HepG2 (cell line): ENCODE measurements around the gene COBL. TPM values are rescaled to one million over a fixed set of nuclear protein-coding genes. Genes with fewer than 3 reads are reported as not detected.

Experiments
- ATAC-seq: fragments of 200-7000 bp; cut with Tn5 transposase; 3 replicates; pipeline ENCODE4 v1.9.1; 2020; ENCODE audit warnings: mild to moderate bottlenecking, moderate library complexity
- BruUV-seq: library from RNA; stranded (reverse); fragments of 400-500 nt; replicated peaks from 2 replicates; lab custom pipeline; 2021; lab: Mats Ljungman, UMichigan
- CTCF ChIA-PET: fragments of 300-600 bp; formaldehyde crosslinking; extraction: SDS; loops from one replicate; lab custom pipeline; 2021; ENCODE audit warnings: low total read pairs, inconsistent platforms, low intra/inter-chr PET ratio; lab: Yijun Ruan, JAX
- POLR2A ChIA-PET: fragments of 350-600 bp; sonication (Branson Sonifier 250); formaldehyde crosslinking; loops from one replicate; lab custom pipeline; 2020; ENCODE audit warnings: antibody characterized with exemption, inconsistent platforms; lab: Yijun Ruan, JAX
- DNase-seq: peaks from one replicate; pipeline ENCODE4 v3.0.0-alpha.2; 2015; ENCODE audit warnings: low spot score
- FAIRE-seq: peaks from 3 replicates; lab custom pipeline; 2011; peaks lifted over from hg19 to GRCh38; lab: Jason Lieb, UNC
- H2AFZ ChIP-seq: one replicate; pipeline ENCODE4 v1.6.1; 2011; ENCODE audit warnings: low read length, inconsistent platforms
- H3K27ac ChIP-seq: fragments of 300-600 bp; 3 replicates; pipeline ENCODE4 v1.8.0; 2011; ENCODE audit warnings: mixed run types, mild to moderate bottlenecking, mixed read lengths, low read length, inconsistent platforms; ENCODE audit not compliant: insufficient read depth; ENCODE audit errors: extremely low read length
- H3K27me3 ChIP-seq, 2 experiments: fragments of 200-600 bp in 1 of 2; 2 replicates in 1 of 2; 3 replicates in 1 of 2; pipeline versions ENCODE4 v1.6.0 to v1.8.0; 2011; ENCODE audit warnings: low read length in 2 of 2, mild to moderate bottlenecking in 2 of 2, moderate library complexity in 2 of 2, inconsistent platforms in 1 of 2; ENCODE audit not compliant: insufficient read depth in 2 of 2, control insufficient read depth in 1 of 2
- H3K36me3 ChIP-seq, 2 experiments: fragments of 200-600 bp in 1 of 2; replicated peaks in 1 of 2; 2 replicates in 1 of 2; 3 replicates in 1 of 2; pipeline versions ENCODE4 v1.5.1 to v1.8.0; 2011; ENCODE audit warnings: low read length in 2 of 2, inconsistent platforms in 1 of 2; ENCODE audit not compliant: insufficient read depth in 2 of 2, control insufficient read depth in 1 of 2
- H3K4me1 ChIP-seq: 2 replicates; pipeline ENCODE4 v1.5.1; 2012; ENCODE audit warnings: low read length, inconsistent platforms; ENCODE audit not compliant: insufficient read depth
- H3K4me2 ChIP-seq: 2 replicates; pipeline ENCODE4 v1.6.0; 2011; ENCODE audit warnings: low read depth, low read length, inconsistent platforms
- H3K4me3 ChIP-seq, 3 experiments: fragments of 200-600 bp in 1 of 3; sonication (generic), shearing (Covaris generic) in 1 of 3; replicated peaks in 1 of 3; 2 replicates each; pipeline ENCODE4 v1.5.1; 2011 to 2016; ENCODE audit warnings: low read length in 3 of 3, inconsistent platforms in 2 of 3, low read depth in 2 of 3, mild to moderate bottlenecking in 2 of 3, control low read depth in 1 of 3, mixed read lengths in 1 of 3; ENCODE audit not compliant: insufficient read depth in 1 of 3
- H3K79me2 ChIP-seq: one replicate; pipeline ENCODE4 v1.6.1; 2011; ENCODE audit warnings: low read length, inconsistent platforms; ENCODE audit not compliant: insufficient read depth
- H3K9ac ChIP-seq: 2 replicates; pipeline ENCODE4 v1.6.0; 2011; ENCODE audit warnings: mild to moderate bottlenecking, low read depth, low read length, inconsistent platforms; ENCODE audit not compliant: insufficient read depth
- H3K9me3 ChIP-seq: 2 replicates; pipeline ENCODE4 v1.5.1; 2012; ENCODE audit warnings: mild to moderate bottlenecking, low read length
- H4K20me1 ChIP-seq: 2 replicates; pipeline ENCODE4 v1.6.0; 2011; ENCODE audit warnings: inconsistent platforms, mild to moderate bottlenecking, low read length, moderate library complexity; ENCODE audit not compliant: insufficient read depth
- AFF4 ChIP-seq: sonication (generic); formaldehyde crosslinking; IDR thresholded peaks from 2 replicates; pipeline ENCODE4 v1.4.0; 2020; ENCODE audit warnings: missing genetic modification reagents
- ATF4 ChIP-seq, 2 experiments: fragments of 450-650 bp in 1 of 2; sonication (generic) in 1 of 2; formaldehyde crosslinking; IDR thresholded peaks; 2 replicates each; pipeline versions ENCODE4 v1.5.0 to v1.8.0; 2020 to 2022; ENCODE audit warnings: mild to moderate bottlenecking in 1 of 2, missing genetic modification reagents in 1 of 2
- CCDC6 ChIP-seq: sonication (generic); formaldehyde crosslinking; IDR thresholded peaks from 2 replicates; pipeline ENCODE4 v1.8.1; 2022; ENCODE audit warnings: mild to moderate bottlenecking, missing genetic modification reagents, moderate library complexity
- DBP ChIP-seq: sonication (generic); formaldehyde crosslinking; IDR thresholded peaks from 2 replicates; pipeline ENCODE4 v1.4.0; 2020; ENCODE audit warnings: missing genetic modification reagents; ENCODE audit errors: not compliant biosample characterization
- MED13 ChIP-seq: sonication (generic); formaldehyde crosslinking; IDR thresholded peaks from 2 replicates; pipeline ENCODE4 v1.5.0; 2020; ENCODE audit warnings: missing genetic modification reagents
- SIN3B ChIP-seq: fragments of 150-350 bp; IDR thresholded peaks from 2 replicates; pipeline ENCODE4 v1.6.1; 2014; ENCODE audit warnings: low read length
- ZBTB10 ChIP-seq: sonication (generic); formaldehyde crosslinking; IDR thresholded peaks from 2 replicates; pipeline ENCODE4 v1.4.0; 2020; ENCODE audit warnings: missing genetic modification reagents, borderline replicate concordance
- ZFAT ChIP-seq: sonication (generic); formaldehyde crosslinking; conservative IDR thresholded peaks from 2 replicates; pipeline ENCODE4 v1.8.1; 2023; ENCODE audit warnings: missing genetic modification reagents, inconsistent platforms
- ZNF33A ChIP-seq: sonication (generic); formaldehyde crosslinking; IDR thresholded peaks from 2 replicates; pipeline ENCODE4 v1.5.1; 2020; ENCODE audit warnings: missing genetic modification reagents, mild to moderate bottlenecking, moderate library complexity, borderline replicate concordance
- ZNF549 ChIP-seq: sonication (generic); formaldehyde crosslinking; IDR thresholded peaks from 2 replicates; pipeline ENCODE4 v1.5.0; 2020; ENCODE audit warnings: missing genetic modification reagents
- ZNF615 ChIP-seq: sonication (generic); formaldehyde crosslinking; IDR thresholded peaks from 2 replicates; pipeline ENCODE4 v1.5.0; 2020; ENCODE audit warnings: mild to moderate bottlenecking, missing genetic modification reagents, borderline replicate concordance
- ZNF839 ChIP-seq: sonication (generic); formaldehyde crosslinking; IDR thresholded peaks from 2 replicates; pipeline ENCODE4 v1.4.0; 2020; ENCODE audit warnings: missing genetic modification reagents, mild to moderate bottlenecking, borderline replicate concordance
- ZSCAN9 ChIP-seq: IDR thresholded peaks from 2 replicates; pipeline ENCODE4 v1.6.1; 2016; ENCODE audit warnings: borderline replicate concordance
- WGBS: methylation state at CpG from one replicate; pipeline ENCODE4 v1.1.6; 2017; ENCODE audit warnings: low lambda C conversion rate; 5-methylcytosine and 5-hydroxymethylcytosine counted together
- in situ Hi-C: cut with HindIII; loops from 2 replicates; pipeline ENCODE4 v1.10.0; 2017; ENCODE audit warnings: low pct_unique_long_range_greater_than_20kb; ENCODE audit not compliant: extremely low pct_ligation_motif_present
- intact Hi-C: fragments of 100-400 bp; cut with micrococcal nuclease; formaldehyde crosslinking; loops from one replicate; pipeline ENCODE4 v1.10.0; 2022; ENCODE audit not compliant: unreplicated experiment
- polyA plus RNA-seq, 8 experiments: library from polyadenylated mRNA; depleted of rRNA in 3 of 8; stranded (reverse) in 7 of 8; unstranded in 1 of 8; fragments of >200 nt; fragmentation: Illumina TruSeq in 4 of 8; extraction: Trizol in 4 of 8; gene quantifications; 2 replicates each; pipeline versions ENCODE4 v1.2.1 to v1.2.3, GENCODE V29; 2011 to 2016; ENCODE audit warnings: low read depth in 4 of 8, missing spikeins in 1 of 8, mixed read lengths in 1 of 8; ENCODE audit not compliant: insufficient read depth in 1 of 8
- total RNA-seq, 5 experiments: library from RNA; depleted of rRNA; stranded (reverse); fragments of >200 nt; fragmentation: Illumina TruSeq; extraction: Trizol; gene quantifications; 2 replicates each; pipeline ENCODE4 v1.2.3, GENCODE V29; 2016; ENCODE audit warnings: low read depth in 1 of 5

COBL gene
- total and polyA plus RNA-seq, 2 of the 13 experiments (the other 11 are each of a cell fraction or from before 2014, with no cell fraction given): 3.8 to 4.9 TPM

GRCh38 chr7:51290702-51291540 lies 25.7 kb downstream of the COBL start:
- Histone ChIP-seq H3K27ac (no peak overlapping the region), H3K9me3 (no peaks in the 10 kb centered on the region), H3K9ac (no peak overlapping the region), H3K36me3 (no peaks in the 10 kb centered on the region), H3K4me1 (peaks cover 20% of the 10 kb centered on the region), H3K4me2 (no peak overlapping the region), H4K20me1 (peaks cover 19% of the 10 kb centered on the region; the same call in 1 of the 2 replicates), H3K79me2 (peaks cover 12% of the 10 kb centered on the region), H2AFZ (no peak overlapping the region), H3K27me3 (no peaks in the 10 kb centered on the region), H3K4me3 (no peak overlapping the region)
- no peak for ATAC-seq
- WGBS: 93% methylated on average over 10 of the region's 10 CpGs
- intact Hi-C loops (no loop called here), in situ Hi-C loops (no loop called here)
- BruUV-seq: no TSS peak
- ChIA-PET CTCF (no interaction called here), POLR2A (no interaction called here)
- no peak for FAIRE-seq
- no peak for DNase-seq
- TF ChIP-seq AFF4 (CRISPR knock-in tag): no peak
- no peak for TF ChIP-seq ZNF33A
- no peak for TF ChIP-seq MED13 (CRISPR knock-in tag)
- TF ChIP-seq SIN3B: no peak
- no peak for TF ChIP-seq ZBTB10 (CRISPR knock-in tag)
- TF ChIP-seq ATF4 (CRISPR knock-in tag; IDR thresholded peaks at IDR 0.05): no peak
- no peak for TF ChIP-seq ZNF839 (CRISPR knock-in tag)
- TF ChIP-seq ZSCAN9: no peak
- no peak for TF ChIP-seq DBP (CRISPR knock-in tag)
- TF ChIP-seq ZNF549 (CRISPR knock-in tag): no peak
- no peak for TF ChIP-seq ZNF615
- TF ChIP-seq ZFAT (CRISPR knock-in tag): no peak
- no peak for TF ChIP-seq CCDC6 (CRISPR knock-in tag)
